ENCODE measurements around the gene CACNA1B. TPM values are rescaled to one million over a fixed set of nuclear protein-coding genes. Genes with fewer than 3 reads are reported as not detected.

CACNA1B gene
- total and polyA plus RNA-seq, 11 donors: 0.03 to 0.25 (median 0.13) TPM

DNA sequence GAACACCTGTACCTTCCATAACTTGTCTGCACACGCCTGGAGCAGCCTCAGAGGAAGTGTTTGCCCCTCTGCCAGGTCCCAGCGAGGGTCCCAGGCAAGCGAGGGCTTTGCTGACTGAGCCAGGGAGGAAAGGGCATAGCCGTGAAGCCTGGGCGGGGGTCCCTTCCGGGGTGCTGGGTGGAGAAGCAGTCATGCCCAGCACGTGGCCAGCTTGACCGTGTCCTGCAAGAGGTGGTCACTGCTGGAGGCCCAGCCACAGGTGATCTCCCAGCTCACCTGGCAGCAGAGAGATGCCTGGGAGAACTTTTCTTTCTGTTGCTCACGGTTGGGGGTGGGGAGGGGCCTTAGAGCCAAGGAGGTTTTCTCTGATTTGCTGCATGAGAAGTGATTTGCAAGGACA, 195.3 kb downstream of the CACNA1B start:
- intact Hi-C loops (cut with DNase I): no loop called here
- no peak overlapping the region for H3K4me3 ChIP-seq
- H3K27ac ChIP-seq: no peak overlapping the region
- no peaks in the 10 kb centered on the region for H3K9me3 ChIP-seq
- DNase-seq (peak in 2 of 5 donors; percentile 4 to 51), ATAC-seq (no peak)
- H3K4me1 ChIP-seq: no peaks in the 10 kb centered on the region
- WGBS, 4 donors: 64 to 75% (median 72%) methylated on average over 1 to 9 of the region's 9 CpGs
- H3K36me3 ChIP-seq: no peaks in the 10 kb centered on the region
- H3K27me3 ChIP-seq: peaks cover 0 to 26% (median 0%) of the 10 kb centered on the region in 9 donors
- TF ChIP-seq POLR2A (IDR thresholded peaks at IDR 0.05): no peak
- TF ChIP-seq, protein P1, sequence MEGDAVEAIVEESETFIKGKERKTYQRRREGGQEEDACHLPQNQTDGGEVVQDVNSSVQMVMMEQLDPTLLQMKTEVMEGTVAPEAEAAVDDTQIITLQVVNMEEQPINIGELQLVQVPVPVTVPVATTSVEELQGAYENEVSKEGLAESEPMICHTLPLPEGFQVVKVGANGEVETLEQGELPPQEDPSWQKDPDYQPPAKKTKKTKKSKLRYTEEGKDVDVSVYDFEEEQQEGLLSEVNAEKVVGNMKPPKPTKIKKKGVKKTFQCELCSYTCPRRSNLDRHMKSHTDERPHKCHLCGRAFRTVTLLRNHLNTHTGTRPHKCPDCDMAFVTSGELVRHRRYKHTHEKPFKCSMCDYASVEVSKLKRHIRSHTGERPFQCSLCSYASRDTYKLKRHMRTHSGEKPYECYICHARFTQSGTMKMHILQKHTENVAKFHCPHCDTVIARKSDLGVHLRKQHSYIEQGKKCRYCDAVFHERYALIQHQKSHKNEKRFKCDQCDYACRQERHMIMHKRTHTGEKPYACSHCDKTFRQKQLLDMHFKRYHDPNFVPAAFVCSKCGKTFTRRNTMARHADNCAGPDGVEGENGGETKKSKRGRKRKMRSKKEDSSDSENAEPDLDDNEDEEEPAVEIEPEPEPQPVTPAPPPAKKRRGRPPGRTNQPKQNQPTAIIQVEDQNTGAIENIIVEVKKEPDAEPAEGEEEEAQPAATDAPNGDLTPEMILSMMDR (IDR thresholded peaks at IDR 0.05): no peak

GRCh38 chr9:138073408-138073807, 195.8 kb downstream of the CACNA1B start:
- Histone ChIP-seq H3K9me3 (no peaks in the 10 kb centered on the region), H3K27me3 (peaks cover 0 to 26% (median 0%) of the 10 kb centered on the region in 9 donors), H3K36me3 (no peaks in the 10 kb centered on the region), H3K4me1 (no peaks in the 10 kb centered on the region), H3K27ac (no peak overlapping the region), H3K4me3 (no peak overlapping the region)
- intact Hi-C loops (cut with DNase I): no loop called here
- WGBS, 4 donors: 85 to 89% (median 86%) methylated on average over 12 of the region's 12 CpGs
- ATAC-seq: no peak
- TF ChIP-seq POLR2A (IDR thresholded peaks at IDR 0.05): no peak
- TF ChIP-seq, protein P1 (IDR thresholded peaks at IDR 0.05): no peak
- peak in 1 of 5 donors; percentile 40 for DNase-seq

DNA sequence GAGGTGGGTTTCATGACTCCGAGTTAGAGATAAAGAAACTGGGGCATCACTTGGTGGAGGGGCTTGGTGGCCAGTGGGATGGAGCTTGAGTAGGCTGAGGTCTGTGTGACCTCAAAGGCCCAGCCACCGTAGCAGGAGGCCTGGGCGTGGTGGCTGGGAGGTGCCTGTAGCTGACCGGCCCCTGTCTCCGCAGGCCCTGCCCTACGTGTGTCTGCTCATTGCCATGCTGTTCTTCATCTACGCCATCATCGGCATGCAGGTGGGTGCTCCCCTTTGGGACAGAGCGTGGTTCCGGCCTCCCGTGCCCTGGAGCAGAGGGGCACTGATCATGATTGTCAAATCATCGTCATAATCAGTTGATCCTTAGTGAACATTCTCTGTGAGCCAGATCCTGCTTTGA, 196.2 kb downstream of the CACNA1B start:
- WGBS, 4 donors: 90 to 93% (median 91%) methylated on average over 10 to 12 of the region's 12 CpGs
- Histone ChIP-seq H3K27me3 (peaks cover 0 to 26% (median 0%) of the 10 kb centered on the region in 9 donors), H3K27ac (no peak overlapping the region), H3K36me3 (no peaks in the 10 kb centered on the region), H3K4me3 (no peak overlapping the region), H3K9me3 (no peaks in the 10 kb centered on the region), H3K4me1 (no peaks in the 10 kb centered on the region)
- peak in 2 of 5 donors; percentile 2 to 21 for DNase-seq
- intact Hi-C loops (cut with DNase I): no loop called here
- TF ChIP-seq, protein P1 (IDR thresholded peaks at IDR 0.05): no peak
- no peak for TF ChIP-seq POLR2A (IDR thresholded peaks at IDR 0.05)
- no peak for ATAC-seq

- 91 to 93% (median 92%) methylated on average over 17 to 18 of the region's 18 CpGs for WGBS, 4 donors
- no peaks in the 10 kb centered on the region for H3K4me1 ChIP-seq
- H3K27me3 ChIP-seq: peaks cover 0 to 26% (median 0%) of the 10 kb centered on the region in 9 donors
- no peak overlapping the region for H3K4me3 ChIP-seq
- TF ChIP-seq, protein P1 (IDR thresholded peaks at IDR 0.05): no peak
- TF ChIP-seq POLR2A (IDR thresholded peaks at IDR 0.05): no peak
- DNase-seq: peak in 2 of 5 donors; percentile 1 to 41
- H3K36me3 ChIP-seq: no peaks in the 10 kb centered on the region
- H3K9me3 ChIP-seq: no peaks in the 10 kb centered on the region
- H3K27ac ChIP-seq: no peak overlapping the region
- intact Hi-C loops (cut with DNase I): no loop called here
- ATAC-seq: no peak
Measured at GRCh38 chr9:138074516-138074915, 196.9 kb downstream of the CACNA1B start.
